ENCODE measurements around the gene RAE1.

Gene RAE1

DNA sequence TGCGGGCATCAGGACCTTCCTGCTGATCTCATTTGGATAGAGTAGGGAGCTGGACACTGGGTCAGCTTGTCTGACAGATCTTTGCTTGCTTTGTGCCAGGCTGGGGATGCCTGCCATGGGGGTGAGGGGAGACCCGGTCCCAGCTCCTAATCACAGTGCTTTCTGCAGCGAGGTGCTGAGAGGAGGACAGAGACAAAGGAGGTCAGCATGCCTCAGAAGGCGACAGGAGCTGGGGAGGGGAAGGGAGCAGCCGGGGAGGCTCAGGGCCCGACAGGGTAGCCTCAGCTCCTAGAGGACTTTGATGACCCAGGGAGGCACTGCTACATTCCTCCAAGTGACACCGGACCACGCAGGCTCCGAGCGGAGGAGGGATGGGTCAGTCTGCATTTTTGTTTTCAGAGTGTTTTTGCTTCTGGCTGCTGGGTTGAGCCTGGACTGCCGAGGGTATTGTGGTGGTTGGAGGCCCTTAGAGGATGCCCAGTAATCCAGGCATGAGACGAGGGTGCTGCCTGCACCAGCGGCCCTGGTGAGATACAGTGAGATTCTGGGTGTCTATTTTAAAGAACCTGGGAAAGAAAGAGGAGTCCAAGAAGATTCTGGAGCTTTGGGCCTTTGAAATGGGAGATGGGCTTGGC, 48.0 kb downstream of the RAE1 start:
- Histone ChIP-seq H4K5ac (ENCODE audit: low read length) (no peak overlapping the region), H3K79me2 (ENCODE audit: control insufficient read depth, insufficient read depth, low read length) (peaks cover 26% of the 10 kb centered on the region), H3K4ac (ENCODE audit: low read depth, low read length) (no peak overlapping the region), H3K18ac (ENCODE audit: low read length) (no peak overlapping the region), H3K4me2 (ENCODE audit: low read length) (no peak overlapping the region), H2BK15ac (replicated peaks; ENCODE audit: low read depth) (no peak overlapping the region), H2AK5ac (ENCODE audit: low read length) (no peak overlapping the region), H3K23ac (ENCODE audit: low read length) (no peak overlapping the region), H3K36me3 (ENCODE audit: control insufficient read depth, insufficient read depth, low read length) (peaks cover 16% of the 10 kb centered on the region), H2BK5ac (ENCODE audit: low read length) (no peak overlapping the region), H2BK120ac (ENCODE audit: low read depth, low read length) (no peak overlapping the region), H3K9ac (ENCODE audit: low read length) (no peak overlapping the region), H3K27ac (ENCODE audit: low read depth, low read length) (no peak overlapping the region), H3K27me3 (ENCODE audit: insufficient read depth, low read length, poor library complexity) (no peaks in the 10 kb centered on the region), H3K56ac (ENCODE audit: low read length) (no peak overlapping the region), H3K4me1 (ENCODE audit: control insufficient read depth, low read depth, low read length) (no peaks in the 10 kb centered on the region), H4K8ac (ENCODE audit: low read depth, low read length) (no peak overlapping the region), H3K79me1 (ENCODE audit: low read length) (peaks cover 21% of the 10 kb centered on the region), H3K4me3 (ENCODE audit: low read length) (no peak overlapping the region)
- WGBS (ENCODE audit: extremely low coverage, insufficient coverage, low lambda C conversion rate) = no CpG with 5 or more reads among the region's 13 CpGs
- no peak for DNase-seq

- Histone ChIP-seq H3K27me3 (ENCODE audit: insufficient read depth, low read length, poor library complexity) (no peaks in the 10 kb centered on the region), H3K27ac (ENCODE audit: low read depth, low read length) (no peak overlapping the region), H3K36me3 (ENCODE audit: control insufficient read depth, insufficient read depth, low read length) (peaks cover 16% of the 10 kb centered on the region), H3K56ac (ENCODE audit: low read length) (no peak overlapping the region), H4K8ac (ENCODE audit: low read depth, low read length) (no peak overlapping the region), H3K79me2 (ENCODE audit: control insufficient read depth, insufficient read depth, low read length) (peaks cover 25% of the 10 kb centered on the region), H3K4ac (ENCODE audit: low read depth, low read length) (no peak overlapping the region), H3K79me1 (ENCODE audit: low read length) (peaks cover 21% of the 10 kb centered on the region), H3K18ac (ENCODE audit: low read length) (no peak overlapping the region), H4K5ac (ENCODE audit: low read length) (no peak overlapping the region), H3K4me1 (ENCODE audit: control insufficient read depth, low read depth, low read length) (no peaks in the 10 kb centered on the region), H2BK120ac (ENCODE audit: low read depth, low read length) (no peak overlapping the region), H3K9ac (ENCODE audit: low read length) (no peak overlapping the region), H3K4me2 (ENCODE audit: low read length) (no peak overlapping the region), H3K23ac (ENCODE audit: low read length) (no peak overlapping the region), H2AK5ac (ENCODE audit: low read length) (no peak overlapping the region), H2BK5ac (ENCODE audit: low read length) (no peak overlapping the region), H2BK15ac (replicated peaks; ENCODE audit: low read depth) (no peak overlapping the region), H3K4me3 (ENCODE audit: low read length) (no peak overlapping the region)
- no peak for DNase-seq
- WGBS (ENCODE audit: extremely low coverage, insufficient coverage, low lambda C conversion rate) = no CpG with 5 or more reads among the region's 21 CpGs
Measured at GRCh38 chr20:57399587-57400155, 48.6 kb downstream of the RAE1 start.

DNA sequence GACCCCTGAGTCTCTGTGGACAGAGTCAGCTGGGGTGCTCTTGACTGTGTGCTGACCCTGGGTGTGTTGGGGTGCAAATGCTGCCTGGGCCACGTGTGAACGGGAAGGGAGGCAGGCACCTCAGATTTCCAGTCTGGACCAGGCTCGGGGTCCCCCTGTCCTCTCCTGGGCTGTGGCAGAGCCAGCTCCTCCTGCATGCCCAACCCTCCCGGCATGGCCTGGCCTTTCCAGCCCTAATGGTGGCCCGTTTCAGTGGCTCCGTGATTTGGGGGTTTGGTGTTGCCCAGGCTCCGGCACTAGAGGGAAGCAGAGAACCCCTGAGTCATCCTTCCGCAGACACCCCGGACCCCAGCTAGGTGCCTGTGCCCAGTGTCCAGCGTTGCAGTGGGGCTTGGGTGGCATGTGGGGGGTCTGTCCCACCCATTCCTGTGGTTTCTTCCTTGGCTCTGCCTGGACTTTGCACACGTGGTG, 49.2 kb downstream of the RAE1 start:
- no peak overlapping the region for H4K5ac ChIP-seq (ENCODE audit: low read length)
- no peak overlapping the region for H3K56ac ChIP-seq (ENCODE audit: low read length)
- no peak overlapping the region for H3K9ac ChIP-seq (ENCODE audit: low read length)
- H2BK5ac ChIP-seq (ENCODE audit: low read length) = no peak overlapping the region
- no peak overlapping the region for H3K23ac ChIP-seq (ENCODE audit: low read length)
- peaks cover 14% of the 10 kb centered on the region for H3K36me3 ChIP-seq (ENCODE audit: control insufficient read depth, insufficient read depth, low read length)
- DNase-seq = no peak
- H2BK120ac ChIP-seq (ENCODE audit: low read depth, low read length) = no peak overlapping the region
- WGBS (ENCODE audit: extremely low coverage, insufficient coverage, low lambda C conversion rate) = no CpG with 5 or more reads among the region's 11 CpGs
- H3K18ac ChIP-seq (ENCODE audit: low read length) = no peak overlapping the region
- no peak overlapping the region for H2BK15ac ChIP-seq (replicated peaks; ENCODE audit: low read depth)
- no peaks in the 10 kb centered on the region for H3K4me1 ChIP-seq (ENCODE audit: control insufficient read depth, low read depth, low read length)
- H3K27ac ChIP-seq (ENCODE audit: low read depth, low read length) = no peak overlapping the region
- no peak overlapping the region for H2AK5ac ChIP-seq (ENCODE audit: low read length)
- H4K8ac ChIP-seq (ENCODE audit: low read depth, low read length) = no peak overlapping the region
- no peak overlapping the region for H3K4ac ChIP-seq (ENCODE audit: low read depth, low read length)
- H3K79me2 ChIP-seq (ENCODE audit: control insufficient read depth, insufficient read depth, low read length) = peaks cover 21% of the 10 kb centered on the region
- no peak overlapping the region for H3K4me3 ChIP-seq (ENCODE audit: low read length)
- H3K27me3 ChIP-seq (ENCODE audit: insufficient read depth, low read length, poor library complexity) = no peaks in the 10 kb centered on the region
- H3K4me2 ChIP-seq (ENCODE audit: low read length) = no peak overlapping the region
- peaks cover 18% of the 10 kb centered on the region for H3K79me1 ChIP-seq (ENCODE audit: low read length)

DNA sequence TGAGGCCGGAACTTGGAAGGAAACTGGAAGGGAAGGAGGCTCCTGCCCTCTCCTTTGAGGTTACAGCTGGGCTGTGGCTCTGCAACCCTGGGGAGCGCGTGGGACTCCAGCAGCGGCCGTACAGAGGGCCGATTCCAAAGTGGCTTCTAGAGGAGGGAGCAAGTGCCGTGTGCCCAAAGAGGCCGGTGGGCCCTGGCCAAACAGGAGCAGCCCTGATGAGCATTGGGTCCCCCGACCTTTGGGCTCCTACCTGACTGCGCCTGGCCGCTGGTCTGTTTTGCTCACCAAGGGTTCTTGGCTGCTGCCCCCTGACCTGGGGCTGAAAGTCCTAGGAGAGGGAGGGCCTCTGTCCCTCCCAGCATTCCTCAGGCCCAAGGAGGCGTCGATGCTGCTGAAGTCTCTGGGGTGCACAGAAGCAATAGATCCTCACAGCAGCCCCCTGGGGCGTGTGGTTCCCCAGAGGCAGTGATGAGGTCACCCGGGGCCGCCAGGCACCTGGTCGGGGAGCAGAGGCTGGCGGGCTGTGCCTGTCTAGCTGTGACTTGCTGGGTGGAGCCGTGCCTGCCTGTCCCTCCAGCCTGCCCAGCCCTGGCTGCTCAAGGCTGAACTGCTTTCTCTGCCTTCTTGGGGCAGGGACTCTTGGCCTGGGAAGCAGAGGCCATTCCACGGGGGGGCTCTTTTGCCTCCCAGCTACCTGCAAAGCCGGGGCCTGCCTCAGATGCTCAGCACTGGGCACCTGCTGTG, 49.9 kb downstream of the RAE1 start:
- H2BK5ac ChIP-seq (ENCODE audit: low read length) = no peak overlapping the region
- no peak overlapping the region for H3K56ac ChIP-seq (ENCODE audit: low read length)
- no peak overlapping the region for H2AK5ac ChIP-seq (ENCODE audit: low read length)
- H2BK120ac ChIP-seq (ENCODE audit: low read depth, low read length) = no peak overlapping the region
- peaks cover 17% of the 10 kb centered on the region for H3K79me2 ChIP-seq (ENCODE audit: control insufficient read depth, insufficient read depth, low read length)
- H3K27me3 ChIP-seq (ENCODE audit: insufficient read depth, low read length, poor library complexity) = no peaks in the 10 kb centered on the region
- H3K4ac ChIP-seq (ENCODE audit: low read depth, low read length) = no peak overlapping the region
- H4K5ac ChIP-seq (ENCODE audit: low read length) = no peak overlapping the region
- no peak overlapping the region for H3K18ac ChIP-seq (ENCODE audit: low read length)
- no peak overlapping the region for H3K4me3 ChIP-seq (ENCODE audit: low read length)
- H3K4me1 ChIP-seq (ENCODE audit: control insufficient read depth, low read depth, low read length) = no peaks in the 10 kb centered on the region
- H3K23ac ChIP-seq (ENCODE audit: low read length) = no peak overlapping the region
- no peak overlapping the region for H3K27ac ChIP-seq (ENCODE audit: low read depth, low read length)
- no CpG with 5 or more reads among the region's 21 CpGs for WGBS (ENCODE audit: extremely low coverage, insufficient coverage, low lambda C conversion rate)
- H3K36me3 ChIP-seq (ENCODE audit: control insufficient read depth, insufficient read depth, low read length) = peaks cover 14% of the 10 kb centered on the region
- no peak overlapping the region for H3K9ac ChIP-seq (ENCODE audit: low read length)
- H3K4me2 ChIP-seq (ENCODE audit: low read length) = no peak overlapping the region
- no peak overlapping the region for H2BK15ac ChIP-seq (replicated peaks; ENCODE audit: low read depth)
- H4K8ac ChIP-seq (ENCODE audit: low read depth, low read length) = no peak overlapping the region
- H3K79me1 ChIP-seq (ENCODE audit: low read length) = peaks cover 18% of the 10 kb centered on the region
- no peak for DNase-seq

GRCh38 chr20:57401565-57401918, 50.5 kb downstream of the RAE1 start:
- H3K18ac ChIP-seq (ENCODE audit: low read length) = no peak overlapping the region
- no peak overlapping the region for H3K27ac ChIP-seq (ENCODE audit: low read depth, low read length)
- H2BK5ac ChIP-seq (ENCODE audit: low read length) = no peak overlapping the region
- H3K9ac ChIP-seq (ENCODE audit: low read length) = no peak overlapping the region
- H4K5ac ChIP-seq (ENCODE audit: low read length) = no peak overlapping the region
- H3K79me1 ChIP-seq (ENCODE audit: low read length) = peaks cover 15% of the 10 kb centered on the region
- H3K27me3 ChIP-seq (ENCODE audit: insufficient read depth, low read length, poor library complexity) = no peaks in the 10 kb centered on the region
- no peak overlapping the region for H2AK5ac ChIP-seq (ENCODE audit: low read length)
- H3K23ac ChIP-seq (ENCODE audit: low read length) = no peak overlapping the region
- no peak overlapping the region for H2BK15ac ChIP-seq (replicated peaks; ENCODE audit: low read depth)
- H3K56ac ChIP-seq (ENCODE audit: low read length) = no peak overlapping the region
- peaks cover 12% of the 10 kb centered on the region for H3K79me2 ChIP-seq (ENCODE audit: control insufficient read depth, insufficient read depth, low read length)
- no peak for DNase-seq
- no peak overlapping the region for H2BK120ac ChIP-seq (ENCODE audit: low read depth, low read length)
- peaks cover 11% of the 10 kb centered on the region for H3K36me3 ChIP-seq (ENCODE audit: control insufficient read depth, insufficient read depth, low read length)
- no peak overlapping the region for H4K8ac ChIP-seq (ENCODE audit: low read depth, low read length)
- H3K4ac ChIP-seq (ENCODE audit: low read depth, low read length) = no peak overlapping the region
- H3K4me2 ChIP-seq (ENCODE audit: low read length) = no peak overlapping the region
- no CpG with 5 or more reads among the region's 7 CpGs for WGBS (ENCODE audit: extremely low coverage, insufficient coverage, low lambda C conversion rate)
- no peak overlapping the region for H3K4me3 ChIP-seq (ENCODE audit: low read length)
- no peaks in the 10 kb centered on the region for H3K4me1 ChIP-seq (ENCODE audit: control insufficient read depth, low read depth, low read length)
